ENCODE results near the gene GNE. TPM values are rescaled to one million over a fixed set of nuclear protein-coding genes. Genes with fewer than 3 reads are reported as not detected.
"Not testable (repeated sequence)": the region's sequence is repeated elsewhere in the genome, so short reads cannot be mapped to it uniquely, and the experiment has no call there.

GNE gene
- total RNA-seq, 1 experiment from 2014 or later = 23.6 TPM

DNA sequence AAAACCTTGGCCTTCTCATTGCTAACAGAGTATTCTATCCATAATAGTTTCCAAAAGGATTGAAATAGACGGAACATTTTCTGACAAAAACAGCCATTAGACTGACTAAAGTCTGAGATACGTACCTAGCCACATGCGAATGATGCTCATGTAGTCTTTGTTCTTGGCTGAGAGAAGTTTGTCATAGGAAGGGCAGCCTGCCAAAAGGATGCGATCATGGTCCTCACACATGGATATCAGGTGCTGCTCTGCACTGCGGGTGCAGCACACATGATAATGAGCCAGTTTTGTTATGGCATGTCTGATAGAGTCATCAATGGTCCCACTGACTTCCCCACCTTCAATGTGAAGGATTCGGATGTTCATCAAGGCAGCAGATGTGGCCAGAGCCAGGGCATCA lies 12.3 kb downstream of the GNE start:
- no peak overlapping the region for H3K27ac Mint-ChIP-seq (ENCODE audit: unreplicated experiment)
- BruUV-seq (replicated peaks) = no TSS peak
- H3K36me3 Mint-ChIP-seq (ENCODE audit: insufficient read depth, unreplicated experiment) = peaks cover 6% of the 10 kb centered on the region
- no peaks in the 10 kb centered on the region for H3K9me3 Mint-ChIP-seq (ENCODE audit: low read depth, unreplicated experiment)
- TF ChIP-seq, protein P1, sequence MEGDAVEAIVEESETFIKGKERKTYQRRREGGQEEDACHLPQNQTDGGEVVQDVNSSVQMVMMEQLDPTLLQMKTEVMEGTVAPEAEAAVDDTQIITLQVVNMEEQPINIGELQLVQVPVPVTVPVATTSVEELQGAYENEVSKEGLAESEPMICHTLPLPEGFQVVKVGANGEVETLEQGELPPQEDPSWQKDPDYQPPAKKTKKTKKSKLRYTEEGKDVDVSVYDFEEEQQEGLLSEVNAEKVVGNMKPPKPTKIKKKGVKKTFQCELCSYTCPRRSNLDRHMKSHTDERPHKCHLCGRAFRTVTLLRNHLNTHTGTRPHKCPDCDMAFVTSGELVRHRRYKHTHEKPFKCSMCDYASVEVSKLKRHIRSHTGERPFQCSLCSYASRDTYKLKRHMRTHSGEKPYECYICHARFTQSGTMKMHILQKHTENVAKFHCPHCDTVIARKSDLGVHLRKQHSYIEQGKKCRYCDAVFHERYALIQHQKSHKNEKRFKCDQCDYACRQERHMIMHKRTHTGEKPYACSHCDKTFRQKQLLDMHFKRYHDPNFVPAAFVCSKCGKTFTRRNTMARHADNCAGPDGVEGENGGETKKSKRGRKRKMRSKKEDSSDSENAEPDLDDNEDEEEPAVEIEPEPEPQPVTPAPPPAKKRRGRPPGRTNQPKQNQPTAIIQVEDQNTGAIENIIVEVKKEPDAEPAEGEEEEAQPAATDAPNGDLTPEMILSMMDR (IDR thresholded peaks at IDR 0.05; ENCODE audit: unreplicated experiment) = no peak
- no peaks in the 10 kb centered on the region for H3K27me3 Mint-ChIP-seq (ENCODE audit: unreplicated experiment)
- H3K4me1 Mint-ChIP-seq (ENCODE audit: low read depth, unreplicated experiment) = peaks cover 10% of the 10 kb centered on the region
- intact Hi-C loops (cut with micrococcal nuclease; ENCODE audit: unreplicated experiment) = no loop called here
- no peak for DNase-seq
- CTCF ChIA-PET = no interaction called here
- no peak overlapping the region for H3K4me3 Mint-ChIP-seq (ENCODE audit: low read depth, unreplicated experiment)

DNA sequence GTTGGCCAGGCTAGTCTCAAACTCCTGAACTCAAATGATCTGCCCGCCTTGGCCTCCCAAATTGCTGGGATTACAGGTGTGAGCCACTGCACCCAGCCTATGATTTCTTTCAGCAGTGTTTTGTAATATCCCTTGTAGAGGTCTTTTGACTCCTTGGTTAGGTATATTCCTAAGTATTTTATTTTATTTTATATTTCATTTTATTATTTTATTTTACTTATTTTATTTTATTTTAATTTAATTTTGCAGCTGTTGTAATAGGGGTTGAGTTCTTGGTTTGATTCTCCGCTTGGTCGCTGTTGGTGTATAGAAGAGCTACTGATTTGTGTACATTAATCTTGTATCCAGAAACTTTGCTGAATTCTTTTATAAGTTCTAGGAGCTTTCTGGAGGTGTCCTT lies 18.6 kb downstream of the GNE start:
- H3K9me3 Mint-ChIP-seq (ENCODE audit: low read depth, unreplicated experiment); H3K27me3 Mint-ChIP-seq (ENCODE audit: unreplicated experiment); H3K4me1 Mint-ChIP-seq (ENCODE audit: low read depth, unreplicated experiment); intact Hi-C loops (cut with micrococcal nuclease; ENCODE audit: unreplicated experiment); H3K4me3 Mint-ChIP-seq (ENCODE audit: low read depth, unreplicated experiment); BruUV-seq (replicated peaks); DNase-seq; H3K27ac Mint-ChIP-seq (ENCODE audit: unreplicated experiment): not testable (repeated sequence)
- H3K36me3 Mint-ChIP-seq (ENCODE audit: insufficient read depth, unreplicated experiment) = peaks cover 16% of the 10 kb centered on the region
- CTCF ChIA-PET = interaction anchor here (0.6 kb wide), 1 partner anchor 75 kb away, joined by 5 read pairs; no protein-coding TSS in a partner anchor

DNA sequence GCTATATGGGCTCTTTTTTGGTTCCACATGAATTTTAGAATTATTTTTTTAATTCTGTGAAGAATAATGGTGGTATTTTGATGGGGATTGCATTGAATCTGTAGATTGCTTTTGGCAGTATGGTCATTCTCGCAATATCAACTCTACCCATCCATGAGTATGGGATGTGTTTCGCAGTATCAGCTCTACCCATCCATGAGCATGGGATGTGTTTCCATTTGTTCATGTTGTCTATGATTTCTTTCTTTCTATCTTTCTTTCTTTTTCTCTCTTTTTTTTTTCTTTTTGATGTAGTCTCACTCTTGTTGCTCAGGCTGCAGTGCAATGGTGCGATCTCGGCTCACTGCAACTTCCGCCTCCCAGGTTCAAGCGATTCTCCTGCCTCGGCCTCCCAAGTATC lies 19.0 kb downstream of the GNE start:
- DNase-seq; H3K27ac Mint-ChIP-seq (ENCODE audit: unreplicated experiment); H3K4me1 Mint-ChIP-seq (ENCODE audit: low read depth, unreplicated experiment); H3K27me3 Mint-ChIP-seq (ENCODE audit: unreplicated experiment); H3K9me3 Mint-ChIP-seq (ENCODE audit: low read depth, unreplicated experiment); H3K4me3 Mint-ChIP-seq (ENCODE audit: low read depth, unreplicated experiment); intact Hi-C loops (cut with micrococcal nuclease; ENCODE audit: unreplicated experiment); BruUV-seq (replicated peaks): not testable (repeated sequence)
- CTCF ChIA-PET = interaction anchor here (0.6 kb wide), 1 partner anchor 76 kb away, joined by 5 read pairs; no protein-coding TSS in a partner anchor
- peaks cover 16% of the 10 kb centered on the region for H3K36me3 Mint-ChIP-seq (ENCODE audit: insufficient read depth, unreplicated experiment)

DNA sequence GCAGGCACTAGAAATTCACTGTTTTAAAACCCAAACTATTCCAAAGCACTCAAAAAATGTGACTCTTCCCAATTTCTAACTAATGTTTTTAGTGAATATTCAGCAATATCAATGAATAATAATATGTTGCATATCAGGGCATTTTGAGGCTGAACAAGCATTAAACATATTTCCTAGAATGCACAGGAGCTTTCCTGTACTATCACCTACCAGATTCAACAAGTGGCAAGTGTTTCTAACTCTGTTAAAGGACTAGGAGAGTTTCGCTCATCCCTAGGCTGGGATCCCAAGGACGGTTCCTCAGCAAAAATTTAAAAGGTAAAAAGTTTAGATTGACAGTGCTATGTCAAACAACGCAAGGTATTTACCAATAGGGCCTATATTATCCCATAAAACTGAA lies 21.0 kb downstream of the GNE start:
- no peak overlapping the region for H3K27ac Mint-ChIP-seq (ENCODE audit: unreplicated experiment)
- H3K4me3 Mint-ChIP-seq (ENCODE audit: low read depth, unreplicated experiment) = no peak overlapping the region
- intact Hi-C loops (cut with micrococcal nuclease; ENCODE audit: unreplicated experiment) = no loop called here
- CTCF ChIA-PET = no interaction called here
- H3K36me3 Mint-ChIP-seq (ENCODE audit: insufficient read depth, unreplicated experiment) = peaks cover 16% of the 10 kb centered on the region
- H3K4me1 Mint-ChIP-seq (ENCODE audit: low read depth, unreplicated experiment) = no peaks in the 10 kb centered on the region
- no peak for DNase-seq
- no TSS peak for BruUV-seq (replicated peaks)
- no peaks in the 10 kb centered on the region for H3K27me3 Mint-ChIP-seq (ENCODE audit: unreplicated experiment)
- TF ChIP-seq, protein P1 (IDR thresholded peaks at IDR 0.05; ENCODE audit: unreplicated experiment) = no peak
- no peaks in the 10 kb centered on the region for H3K9me3 Mint-ChIP-seq (ENCODE audit: low read depth, unreplicated experiment)

DNA sequence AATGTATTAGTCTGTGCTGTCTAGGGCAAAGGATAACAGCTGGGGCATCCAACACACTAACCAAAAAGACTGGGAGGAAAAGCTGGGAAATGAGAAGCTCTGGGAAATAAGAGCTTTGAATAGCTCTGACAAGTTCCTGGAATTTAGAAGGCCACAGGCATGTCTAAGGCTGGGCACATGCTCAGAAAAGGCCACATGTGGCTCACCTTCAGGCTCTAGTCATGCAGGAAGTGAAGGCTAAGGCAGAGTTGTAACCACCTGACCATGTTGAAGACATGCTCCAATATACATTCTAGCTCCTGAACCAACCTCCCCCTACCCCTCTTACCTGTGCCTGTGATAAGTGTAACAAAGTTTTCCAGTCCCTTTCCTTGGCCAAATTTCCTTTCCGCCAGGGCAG lies 35.8 kb downstream of the GNE start:
- Mint-ChIP-seq H3K27ac (ENCODE audit: unreplicated experiment) (no peak overlapping the region), H3K36me3 (ENCODE audit: insufficient read depth, unreplicated experiment) (peaks cover 30% of the 10 kb centered on the region), H3K27me3 (ENCODE audit: unreplicated experiment) (no peaks in the 10 kb centered on the region), H3K4me3 (ENCODE audit: low read depth, unreplicated experiment) (no peak overlapping the region), H3K9me3 (ENCODE audit: low read depth, unreplicated experiment) (no peaks in the 10 kb centered on the region), H3K4me1 (ENCODE audit: low read depth, unreplicated experiment) (no peaks in the 10 kb centered on the region)
- BruUV-seq (replicated peaks) = no TSS peak
- DNase-seq = no peak
- intact Hi-C loops (cut with micrococcal nuclease; ENCODE audit: unreplicated experiment) = no loop called here
- TF ChIP-seq, protein P1 (IDR thresholded peaks at IDR 0.05; ENCODE audit: unreplicated experiment) = no peak
- CTCF ChIA-PET = no interaction called here
